Fibroblast of mammary gland (primary cell): ENCODE results near the gene APLF.

Experiments used
- DNase-seq: peaks from one replicate; pipeline ENCODE4 v3.0.0-alpha.2; 2010; ENCODE audit warnings: low read depth
- H3K4me3 ChIP-seq: 2 replicates; pipeline ENCODE4 v1.5.1; 2011; ENCODE audit warnings: low read depth, mild to moderate bottlenecking, low read length, moderate library complexity; ENCODE audit not compliant: control insufficient read depth
- CTCF ChIP-seq: conservative IDR thresholded peaks from 2 replicates; pipeline ENCODE4 v1.5.1; 2011; ENCODE audit warnings: low read depth, low read length, inconsistent platforms; ENCODE audit not compliant: control insufficient read depth, insufficient read depth

Gene APLF

GRCh38 chr2:68432696-68433658, 34.4 kb upstream of the APLF start:
- DNase-seq = no peak
- no peak for TF ChIP-seq CTCF
- no peak overlapping the region for H3K4me3 ChIP-seq

GRCh38 chr2:68434981-68435380, 32.4 kb upstream of the APLF start:
- no peak for TF ChIP-seq CTCF
- H3K4me3 ChIP-seq = no peak overlapping the region
- peak; percentile 4 for DNase-seq

GRCh38 chr2:68435615-68436014, 31.8 kb upstream of the APLF start:
- no peak for TF ChIP-seq CTCF
- DNase-seq = no peak
- H3K4me3 ChIP-seq = no peak overlapping the region

- no peak for DNase-seq
- H3K4me3 ChIP-seq = no peak overlapping the region
- no peak for TF ChIP-seq CTCF
Measured at GRCh38 chr2:68436270-68436669, 31.1 kb upstream of the APLF start.

GRCh38 chr2:68438455-68439303, 28.7 kb upstream of the APLF start:
- no peak overlapping the region for H3K4me3 ChIP-seq
- no peak for TF ChIP-seq CTCF
- DNase-seq = no peak

GRCh38 chr2:68441179-68441993, 26.0 kb upstream of the APLF start:
- peak; percentile 84 for DNase-seq
- TF ChIP-seq CTCF = peak; percentile 89

More at GRCh38 chr2:68441179-68441993, 26.0 kb upstream of the APLF start:
- H3K4me3 ChIP-seq = no peak overlapping the region
